ENCODE results near the gene ALDOB. TPM values are rescaled to one million over a fixed set of nuclear protein-coding genes. Genes with fewer than 3 reads are reported as not detected.

ALDOB gene
- total RNA-seq: 0.33 TPM

DNA sequence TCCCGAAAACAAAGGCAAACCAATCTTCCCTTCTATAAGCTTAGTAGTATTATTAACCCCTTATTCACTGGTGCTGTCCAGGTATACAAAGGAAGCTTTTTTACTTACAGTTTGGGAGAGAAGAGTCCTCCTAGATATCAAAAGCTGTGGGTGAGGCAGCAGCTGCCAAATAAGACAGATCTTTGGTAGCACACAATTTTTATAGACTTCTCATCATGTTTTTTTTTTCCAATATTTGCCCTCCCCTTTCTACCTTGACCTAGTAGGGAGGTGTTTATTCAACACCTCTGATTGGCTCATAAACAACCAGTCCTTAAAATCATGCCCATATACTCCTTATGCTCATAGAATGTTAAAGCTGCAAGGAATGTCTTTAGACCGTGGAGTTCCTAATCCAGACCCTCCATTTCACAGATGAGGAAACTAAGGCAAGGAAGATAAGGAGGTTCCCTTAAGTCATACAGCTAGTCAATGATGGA is at the start of gene ALDOB:
TSS of gene ALDOB (minus strand) at position 174 of the 479 bp plus-strand sequence. CDS start 4,887 bp downstream, outside the sequence.

DNA sequence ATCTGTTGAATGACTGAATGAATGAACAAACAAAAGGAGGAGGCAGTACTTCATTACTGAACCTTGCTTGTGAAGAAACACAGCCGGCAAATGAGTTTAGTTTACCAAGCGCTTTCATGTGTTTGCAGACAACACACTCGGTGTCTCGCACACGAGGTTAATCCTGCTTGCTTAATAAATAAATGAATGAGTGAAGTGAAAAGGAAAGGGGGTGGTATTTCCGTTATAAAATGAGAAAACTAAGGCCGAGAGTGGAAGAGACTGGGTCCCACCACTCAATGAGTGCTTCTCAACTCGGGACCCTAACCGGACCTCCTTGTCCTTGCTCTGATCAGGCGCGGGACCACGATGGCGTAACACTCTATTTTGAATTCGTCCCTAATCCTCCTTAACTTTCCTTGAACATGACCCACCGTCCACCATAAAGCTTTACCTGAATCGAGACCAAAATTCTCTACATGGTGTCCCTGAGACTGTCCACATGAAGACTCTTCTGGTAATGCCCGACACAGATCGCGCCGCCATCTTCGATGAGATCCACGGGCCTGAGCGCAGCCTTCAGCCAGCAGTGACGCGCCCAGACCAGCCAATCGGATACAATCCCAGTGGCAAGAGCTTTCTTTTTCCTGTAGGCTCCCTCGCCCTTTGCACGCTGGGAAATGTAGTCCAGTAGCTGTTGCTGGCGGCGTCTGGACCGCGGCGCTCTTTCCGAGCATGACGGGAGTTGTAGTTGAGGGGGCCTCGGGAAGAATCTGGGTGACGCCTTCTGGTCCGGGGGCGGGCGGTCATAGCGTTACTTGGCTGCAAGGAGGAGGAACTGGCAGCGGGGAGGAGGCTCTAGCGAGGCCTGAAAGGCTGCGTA is 37.3 kb downstream of the ALDOB start, which contains the start of the genes MRPL50 and ZNF189:
TSS of gene MRPL50 (minus strand) at position 551 of the 862 bp plus-strand sequence. CDS start at position 525, 26 bp downstream.
TSS of gene ZNF189 (plus strand) at position 784 of the 862 bp plus-strand sequence. CDS start 306 bp downstream, outside the sequence.

DNA sequence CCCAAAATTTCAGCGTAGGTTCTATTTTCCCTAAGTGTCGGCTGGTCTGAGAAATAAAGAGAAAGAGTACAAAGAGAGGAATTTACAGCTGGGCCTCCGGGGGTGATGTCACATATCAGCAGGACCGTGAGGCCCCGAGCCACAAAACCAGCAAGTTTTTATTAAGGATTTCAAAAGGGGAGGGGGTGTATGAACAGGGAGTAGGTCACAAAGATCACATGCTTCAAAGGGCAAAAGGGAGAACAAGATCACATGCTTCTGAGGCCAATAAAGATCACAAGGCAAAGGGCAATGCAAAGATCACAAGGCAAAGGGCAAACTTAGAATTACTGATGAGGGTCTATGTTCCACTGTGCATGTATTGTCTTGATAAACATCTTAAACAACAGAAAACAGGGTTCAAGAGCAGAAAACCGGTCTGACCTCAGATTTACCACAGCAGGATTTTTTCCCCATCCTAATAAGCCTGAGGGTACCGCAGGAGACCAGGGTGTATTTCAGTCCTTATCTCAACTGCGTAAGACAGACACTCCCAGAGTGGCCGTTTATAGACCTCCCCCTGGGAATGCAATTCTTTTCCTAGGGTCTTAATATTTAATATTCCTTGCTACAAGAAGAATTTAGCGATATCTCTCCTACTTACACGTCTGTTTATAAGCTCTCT is 50.6 kb downstream of the ALDOB start, which contains the start of gene BAAT:
TSS of gene BAAT (minus strand) at position 134 of the 664 bp plus-strand sequence. CDS start 13,602 bp downstream, outside the sequence.

Other genes with a start within 250 kb of the ALDOB start
- gene BAAT, start 50.8 kb downstream of the ALDOB start, total RNA-seq: 0.22 TPM
- 42.7 TPM for gene MRPL50, start 37.2 kb downstream of the ALDOB start, total RNA-seq
- gene ZNF189, start 36.9 kb downstream of the ALDOB start, total RNA-seq: 49.1 TPM
- gene RNF20, start 98.1 kb upstream of the ALDOB start, total RNA-seq: 46.0 TPM
- gene PPP3R2, start 159.2 kb upstream of the ALDOB start, total RNA-seq: 0.82 TPM